MM.1S (cell line): Measurements from ENCODE around the gene ARHGAP12.
A peak's percentile ranks its signal among the peaks of the same experiment; 100 is the strongest.

Source experiments
- EZH2 ChIP-seq: fragments of 300-600 bp; sonication (generic); optimal IDR thresholded peaks from 2 replicates; pipeline ENCODE3; 2017; ENCODE audit warnings: low read depth, mild to moderate bottlenecking, antibody characterized with exemption, low read length, mixed read lengths
- TF ChIP-seq, protein P1 (sequence below): fragments of 300-600 bp; sonication (generic); IDR thresholded peaks from 2 replicates; pipeline ENCODE4 v1.5.1; 2016; ENCODE audit warnings: antibody characterized with exemption, low read length, mixed read lengths

DNA sequence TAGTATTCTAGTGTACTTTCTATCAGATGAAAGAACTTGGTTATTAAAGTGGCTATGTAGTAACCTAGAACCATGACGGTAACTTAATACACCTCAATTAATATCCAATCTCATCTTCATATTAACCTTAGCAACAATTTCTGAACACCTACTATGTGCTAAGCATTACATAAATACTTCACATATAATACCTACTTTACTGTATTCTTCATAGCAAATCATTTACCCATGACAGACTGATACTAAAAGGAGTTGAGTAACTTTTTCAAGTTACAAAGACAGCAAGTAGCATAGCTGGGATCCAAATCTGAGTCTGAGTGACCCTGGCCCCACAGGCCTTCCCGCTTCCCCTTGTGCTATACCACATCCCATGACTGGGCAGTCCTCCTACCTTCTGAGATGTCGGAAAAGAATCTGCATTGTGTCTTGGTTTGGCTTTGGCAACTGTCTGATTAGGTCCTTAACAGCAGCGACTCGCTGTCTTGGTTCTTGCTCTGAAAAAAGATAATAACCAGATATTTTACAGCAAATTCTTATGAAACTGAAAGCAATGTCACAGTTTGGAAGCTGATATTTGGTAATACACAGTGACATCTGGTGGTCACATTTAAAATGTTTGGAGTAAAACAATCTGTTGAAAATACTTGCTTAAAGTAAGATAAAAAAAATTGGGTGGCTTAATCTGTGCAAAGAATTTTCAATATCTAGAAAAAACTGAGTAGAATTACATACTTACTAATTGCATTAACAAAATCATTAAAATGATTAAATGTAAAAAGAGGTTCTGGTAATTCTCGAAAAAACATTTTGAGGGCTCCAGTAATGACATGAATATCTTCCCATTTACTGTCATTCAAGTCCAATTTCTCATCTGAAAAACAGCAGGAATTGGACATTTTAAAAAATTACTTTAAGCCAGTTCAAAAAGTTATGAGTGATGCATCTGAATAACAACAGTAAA lies 120.1 kb downstream of the ARHGAP12 start:
- TF ChIP-seq, protein P1, sequence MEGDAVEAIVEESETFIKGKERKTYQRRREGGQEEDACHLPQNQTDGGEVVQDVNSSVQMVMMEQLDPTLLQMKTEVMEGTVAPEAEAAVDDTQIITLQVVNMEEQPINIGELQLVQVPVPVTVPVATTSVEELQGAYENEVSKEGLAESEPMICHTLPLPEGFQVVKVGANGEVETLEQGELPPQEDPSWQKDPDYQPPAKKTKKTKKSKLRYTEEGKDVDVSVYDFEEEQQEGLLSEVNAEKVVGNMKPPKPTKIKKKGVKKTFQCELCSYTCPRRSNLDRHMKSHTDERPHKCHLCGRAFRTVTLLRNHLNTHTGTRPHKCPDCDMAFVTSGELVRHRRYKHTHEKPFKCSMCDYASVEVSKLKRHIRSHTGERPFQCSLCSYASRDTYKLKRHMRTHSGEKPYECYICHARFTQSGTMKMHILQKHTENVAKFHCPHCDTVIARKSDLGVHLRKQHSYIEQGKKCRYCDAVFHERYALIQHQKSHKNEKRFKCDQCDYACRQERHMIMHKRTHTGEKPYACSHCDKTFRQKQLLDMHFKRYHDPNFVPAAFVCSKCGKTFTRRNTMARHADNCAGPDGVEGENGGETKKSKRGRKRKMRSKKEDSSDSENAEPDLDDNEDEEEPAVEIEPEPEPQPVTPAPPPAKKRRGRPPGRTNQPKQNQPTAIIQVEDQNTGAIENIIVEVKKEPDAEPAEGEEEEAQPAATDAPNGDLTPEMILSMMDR: peak; percentile 59
- TF ChIP-seq EZH2: no peak
